Spleen (tissue), 11 donors: ENCODE data around the gene BCL2. TPM values are rescaled to one million over a fixed set of nuclear protein-coding genes. Genes with fewer than 3 reads are reported as not detected.

Experiments
- DNase-seq: peaks from one replicate; pipeline ENCODE4 v3.0.0-alpha.2; 2020
- H3K27ac ChIP-seq, 8 donors: fragments of 200-600 bp; sonication (generic) in 7 of 8; 1 replicate in 4 of 8; 2 replicates in 4 of 8; pipeline versions ENCODE4 v1.5.0 to v1.8.0; 2016 to 2021; ENCODE audit warnings: inconsistent platforms in 4 of 8, mild to moderate bottlenecking in 4 of 8, moderate library complexity in 1 of 8
- H3K27me3 ChIP-seq, 7 donors: fragments of 200-600 bp; sonication (generic) in 6 of 7; replicated peaks in 1 of 7; 1 replicate in 4 of 7; 2 replicates in 3 of 7; pipeline versions ENCODE4 v1.5.0 to v1.8.0; 2016 to 2021; ENCODE audit warnings: inconsistent platforms in 3 of 7, mild to moderate bottlenecking in 1 of 7
- H3K36me3 ChIP-seq, 6 donors: fragments of 200-600 bp; sonication (generic) in 5 of 6; 1 replicate in 4 of 6; 2 replicates in 2 of 6; pipeline versions ENCODE4 v1.5.0 to v1.8.0; 2016 to 2021; ENCODE audit warnings: inconsistent platforms in 2 of 6
- H3K4me1 ChIP-seq, 6 donors: fragments of 200-600 bp; sonication (generic) in 5 of 6; 1 replicate in 3 of 6; 2 replicates in 3 of 6; pipeline versions ENCODE4 v1.5.0 to v1.8.0; 2016 to 2021; ENCODE audit warnings: inconsistent platforms in 3 of 6
- H3K4me3 ChIP-seq, 8 donors: fragments of 200-600 bp; sonication (generic) in 7 of 8; 1 replicate in 4 of 8; 2 replicates in 4 of 8; pipeline versions ENCODE4 v1.5.0 to v1.8.0; 2016 to 2021; ENCODE audit warnings: inconsistent platforms in 4 of 8, mild to moderate bottlenecking in 4 of 8, moderate library complexity in 2 of 8
- H3K9me3 ChIP-seq, 8 donors: fragments of 200-600 bp; sonication (generic) in 7 of 8; 1 replicate in 4 of 8; 2 replicates in 4 of 8; pipeline versions ENCODE4 v1.5.0 to v1.8.0; 2016 to 2021; ENCODE audit warnings: inconsistent platforms in 4 of 8
- CTCF ChIP-seq, 11 experiments: fragments of 200-600 bp in 7 of 11; fragments of 450-650 bp in 4 of 11; sonication (generic) in 4 of 11; IDR thresholded peaks in 8 of 11; conservative IDR thresholded peaks in 3 of 11; 1 replicate in 7 of 11; 2 replicates in 4 of 11; pipeline versions ENCODE4 v1.4.0 to v1.8.0; 2016 to 2021; ENCODE audit warnings: antibody characterized with exemption in 11 of 11, inconsistent platforms in 4 of 11, mild to moderate bottlenecking in 1 of 11
- POLR2A ChIP-seq, 3 donors: fragments of 450-650 bp; IDR thresholded peaks; one replicate each; pipeline ENCODE4 v1.5.1; 2017; ENCODE audit warnings: antibody characterized with exemption in 3 of 3, mild to moderate bottlenecking in 1 of 3
- POLR2AphosphoS5 ChIP-seq, 3 donors: sonication (generic); formaldehyde crosslinking; IDR thresholded peaks; one replicate each; pipeline ENCODE4 v1.5.1; 2017; ENCODE audit warnings: antibody characterized with exemption in 3 of 3
- WGBS, 5 donors: extraction: QIAGEN DNeasy Blood & Tissue Kit in 3 of 5; methylation state at CpG; one replicate each; pipeline versions ENCODE4 v1.1.5 to v1.1.7; 2013 to 2018; 5-methylcytosine and 5-hydroxymethylcytosine counted together
- intact Hi-C: fragments of 100-400 bp; cut with DNase I; formaldehyde crosslinking; loops from one replicate; pipeline ENCODE4 v1.15.0; 2023; ENCODE audit warnings: low total_unique reads
- polyA plus RNA-seq, 3 donors: library from polyadenylated mRNA; stranded (reverse); fragments of 200-250 nt; gene quantifications; one replicate each; pipeline ENCODE4 v1.2.1, GENCODE V29; 2013
- total RNA-seq, 7 donors: library from RNA; depleted of rRNA in 3 of 7; stranded (reverse); fragments of >200 nt in 3 of 7; fragmentation: NEBNext Ultra II Directional in 4 of 7; extraction: Animal tissue kit (Norgen Biotek cat#: 25700) in 4 of 7; gene quantifications; one replicate each; pipeline versions ENCODE4 v1.1.0 to v1.2.1, GENCODE V29; 2016 to 2021
- donor health status: healthy with polysubstance abuse.
- donor health status: DM: no; HTN: no; CAD: no; lungs with moderate emphysema.
- donor health status: DM: no; HTN: no; CAD: no.
- donor health status: Bipolar disorder and iron deficiency.
- donor health status: healthy.
- donor health status: DM: no; HTN: no; CAD: no.
- donor health status: DM: yes; HTN: yes; CAD: no.

BCL2 gene
- total and polyA plus RNA-seq, 10 donors, result 9.6 to 112 (median 69.1) TPM

- no peak for DNase-seq
- Histone ChIP-seq H3K4me3 (no peak overlapping the region), H3K9me3 (peaks cover 0 to 25% (median 7%) of the 10 kb centered on the region in 8 donors), H3K27ac (peak overlapping the region in 5 of 8 donors; percentile 9 to 77 (median 26)), H3K27me3 (no peaks in the 10 kb centered on the region), H3K4me1 (peaks cover 10 to 73% (median 28%) of the 10 kb centered on the region in 6 donors), H3K36me3 (peaks cover 0 to 17% (median 4%) of the 10 kb centered on the region in 6 donors)
- no peak for TF ChIP-seq CTCF (IDR thresholded peaks at IDR 0.05 in 8 of 11, conservative IDR thresholded peaks at IDR 0.05 in 3 of 11)
- no peak for TF ChIP-seq POLR2AphosphoS5 (IDR thresholded peaks at IDR 0.05)
- TF ChIP-seq POLR2A (IDR thresholded peaks at IDR 0.05), result no peak
- WGBS, 5 donors, result 68 to 79% (median 75%) methylated on average over 2 of the region's 2 CpGs
- intact Hi-C loops, result no loop called here
These were observed 94.9 kb downstream of the BCL2 start for GRCh38 chr18:63224630-63225029.

GRCh38 chr18:63223837-63224236 is 95.7 kb downstream of the BCL2 start:
- no peak for TF ChIP-seq POLR2A (IDR thresholded peaks at IDR 0.05)
- no peak for TF ChIP-seq CTCF (IDR thresholded peaks at IDR 0.05 in 8 of 11, conservative IDR thresholded peaks at IDR 0.05 in 3 of 11)
- TF ChIP-seq POLR2AphosphoS5 (IDR thresholded peaks at IDR 0.05), result no peak
- intact Hi-C loops, result no loop called here

GRCh38 chr18:63220903-63221302 is 98.7 kb downstream of the BCL2 start:
- H3K9me3 ChIP-seq, result peaks cover 0 to 5% (median 3%) of the 10 kb centered on the region in 8 donors
- H3K27me3 ChIP-seq, result no peaks in the 10 kb centered on the region
- TF ChIP-seq CTCF (IDR thresholded peaks at IDR 0.05 in 8 of 11, conservative IDR thresholded peaks at IDR 0.05 in 3 of 11) (no peak), POLR2A (IDR thresholded peaks at IDR 0.05) (no peak), POLR2AphosphoS5 (IDR thresholded peaks at IDR 0.05) (no peak)
- H3K36me3 ChIP-seq, result peaks cover 0 to 7% (median 2%) of the 10 kb centered on the region in 6 donors
- DNase-seq, result no peak
- H3K4me1 ChIP-seq, result peaks cover 16 to 78% (median 40%) of the 10 kb centered on the region in 6 donors
- no peak overlapping the region for H3K27ac ChIP-seq
- 39 to 65% (median 44%) methylated on average over 2 of the region's 2 CpGs for whole genome bisulfite sequencing, 5 donors
- intact Hi-C loops, result no loop called here
- no peak overlapping the region for H3K4me3 ChIP-seq

More at GRCh38 chr18:63223837-63224236, 95.7 kb downstream of the BCL2 start:
- no peaks in the 10 kb centered on the region for H3K27me3 ChIP-seq
- H3K9me3 ChIP-seq, result peaks cover 0 to 25% (median 7%) of the 10 kb centered on the region in 8 donors
- DNase-seq, result no peak
- H3K4me1 ChIP-seq, result peaks cover 10 to 65% (median 26%) of the 10 kb centered on the region in 6 donors
- H3K36me3 ChIP-seq, result peaks cover 0 to 17% (median 4%) of the 10 kb centered on the region in 6 donors
- H3K4me3 ChIP-seq, result no peak overlapping the region
- WGBS, 5 donors, result 36 to 46% (median 37%) methylated on average over 2 of the region's 2 CpGs
- peak overlapping the region in 6 of 8 donors; percentile 7 to 77 (median 22) for H3K27ac ChIP-seq

GRCh38 chr18:63218472-63218871 is 101.1 kb downstream of the BCL2 start:
- Histone ChIP-seq H3K27ac (no peak overlapping the region), H3K9me3 (no peaks in the 10 kb centered on the region), H3K4me3 (no peak overlapping the region), H3K36me3 (no peaks in the 10 kb centered on the region), H3K4me1 (peaks cover 10 to 73% (median 38%) of the 10 kb centered on the region in 6 donors), H3K27me3 (no peaks in the 10 kb centered on the region)
- intact Hi-C loops, result no loop called here
- DNase-seq, result no peak
- TF ChIP-seq CTCF (IDR thresholded peaks at IDR 0.05 in 8 of 11, conservative IDR thresholded peaks at IDR 0.05 in 3 of 11), result no peak
- no peak for TF ChIP-seq POLR2AphosphoS5 (IDR thresholded peaks at IDR 0.05)
- TF ChIP-seq POLR2A (IDR thresholded peaks at IDR 0.05), result no peak
